ENCODE measurements around the gene PRKRIP1.

GRCh38 chr7:102376964-102377466 is 19.1 kb upstream of the PRKRIP1 start:
- TF ChIP-seq EZH2phosphoT487 (IDR thresholded peaks at IDR 0.05; ENCODE audit: borderline replicate concordance, low read length) (no peak), CTCF (IDR thresholded peaks at IDR 0.05; ENCODE audit: low read depth, low read length, poor library complexity, severe bottlenecking) (no peak)
